ENCODE measurements around the gene FUCA2.

FUCA2 gene

DNA sequence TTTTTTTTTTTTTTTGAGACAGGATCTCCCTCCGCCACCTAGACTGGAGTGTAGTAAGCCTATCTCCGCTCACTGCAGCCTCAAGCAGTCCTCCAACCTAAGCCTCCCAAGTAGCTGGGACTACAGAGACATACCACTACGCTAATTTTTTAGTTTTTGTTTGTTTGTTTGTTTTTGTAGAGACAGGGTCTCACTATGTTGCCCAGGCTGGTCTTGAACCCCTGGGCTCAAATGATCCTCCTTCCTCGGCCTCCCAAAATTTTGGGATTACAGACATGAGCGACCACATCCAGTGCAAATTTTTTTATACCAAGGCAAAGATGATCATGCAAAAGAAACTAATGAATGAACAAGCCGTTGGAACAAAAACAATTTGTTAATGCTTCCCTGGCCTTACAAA, 5.3 kb downstream of the FUCA2 start:
- Histone ChIP-seq H3K9me3 (ENCODE audit: insufficient read depth, low read depth, low read length) (no peaks in the 10 kb centered on the region), H2BK5ac (ENCODE audit: low read depth, low read length, poor library complexity) (no peak overlapping the region), H4K91ac (ENCODE audit: low read depth, low read length) (no peak overlapping the region), H2AK5ac (ENCODE audit: low read length) (no peak overlapping the region), H3K4ac (ENCODE audit: low read depth, low read length) (no peak overlapping the region), H3K79me1 (ENCODE audit: low read length) (peaks cover 2% of the 10 kb centered on the region), H3K27ac (ENCODE audit: low read depth, low read length) (no peak overlapping the region), H3K79me2 (ENCODE audit: control insufficient read depth, insufficient read depth, low read length, poor library complexity) (peaks cover 2% of the 10 kb centered on the region), H2BK12ac (ENCODE audit: low read length) (no peak overlapping the region), H3K36me3 (ENCODE audit: control insufficient read depth in 1 of 2, insufficient read depth in 2 of 2, low read length in 2 of 2) (peaks cover 0 to 10% of the 10 kb centered on the region in 2 experiments), H3K4me1 (ENCODE audit: control insufficient read depth in 1 of 2, insufficient read depth in 2 of 2, low read length in 2 of 2) (peaks cover 4 to 5% of the 10 kb centered on the region in 2 experiments), H2BK120ac (ENCODE audit: insufficient read depth, low read length, poor library complexity) (no peak overlapping the region), H4K8ac (ENCODE audit: low read depth, low read length) (no peak overlapping the region), H3K4me2 (ENCODE audit: low read length) (no peak overlapping the region), H3K9ac (ENCODE audit: low read length) (no peak overlapping the region), H2AFZ (ENCODE audit: insufficient read depth, low read length, poor library complexity) (no peak overlapping the region), H3K14ac (ENCODE audit: low read length) (no peak overlapping the region), H3K27me3 (ENCODE audit: insufficient read depth, low read length) (no peaks in the 10 kb centered on the region), H3K18ac (ENCODE audit: low read length) (no peak overlapping the region), H4K12ac (ENCODE audit: low read depth, low read length) (no peak overlapping the region), H3K4me3 (ENCODE audit: low read depth, low read length) (no peak overlapping the region), H3K23ac (ENCODE audit: low read length) (no peak overlapping the region)
- WGBS (ENCODE audit: extremely low coverage, insufficient coverage, insufficient read length) = no CpG with 5 or more reads among the region's 6 CpGs
- no peak for DNase-seq

DNA sequence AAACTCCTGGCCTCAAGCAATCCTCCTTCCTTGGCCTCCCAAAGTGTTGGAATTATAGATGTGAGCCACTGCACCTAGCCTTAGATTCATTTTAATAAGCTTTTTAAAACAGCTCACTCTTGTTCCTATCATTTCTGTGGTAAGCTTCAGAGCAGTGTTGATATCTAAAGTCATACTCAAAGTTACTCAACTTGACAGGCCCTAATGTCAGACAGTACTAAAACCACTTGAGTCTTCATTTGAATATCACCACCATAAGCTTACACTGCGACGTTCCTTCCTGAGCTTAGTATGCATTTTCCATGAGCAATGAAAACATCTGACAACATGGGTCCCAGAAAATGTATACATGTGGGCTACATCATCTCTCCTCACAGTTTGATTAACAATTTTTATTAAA, 6.0 kb downstream of the FUCA2 start:
- no CpG with 5 or more reads among the region's 2 CpGs for WGBS (ENCODE audit: extremely low coverage, insufficient coverage, insufficient read length)
- no peak overlapping the region for H3K4ac ChIP-seq (ENCODE audit: low read depth, low read length)

DNA sequence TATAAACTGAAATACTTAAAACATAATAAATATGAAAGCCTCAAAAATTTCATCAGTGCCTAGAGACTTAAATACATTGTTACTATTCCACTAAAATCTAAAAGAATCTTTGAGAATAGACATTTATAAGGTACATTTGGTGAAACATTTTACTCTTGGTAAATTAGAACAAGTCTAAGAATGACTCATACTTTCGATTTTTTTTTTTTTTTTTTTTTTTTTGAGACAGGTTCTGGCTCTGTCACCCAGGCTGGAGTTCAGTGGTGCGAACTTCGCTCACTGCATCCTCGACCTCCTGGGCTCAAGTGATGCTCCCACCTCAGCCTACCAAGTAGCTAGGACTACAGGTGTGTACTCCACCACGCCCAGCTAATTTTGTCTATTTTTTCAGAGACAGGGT, 6.4 kb downstream of the FUCA2 start:
- no peak overlapping the region for H2BK12ac ChIP-seq (ENCODE audit: low read length)
- no peaks in the 10 kb centered on the region for H3K79me2 ChIP-seq (ENCODE audit: control insufficient read depth, insufficient read depth, low read length, poor library complexity)
- no peak overlapping the region for H4K12ac ChIP-seq (ENCODE audit: low read depth, low read length)
- no peak overlapping the region for H3K9ac ChIP-seq (ENCODE audit: low read length)
- H4K8ac ChIP-seq (ENCODE audit: low read depth, low read length) = no peak overlapping the region
- no peak overlapping the region for H3K23ac ChIP-seq (ENCODE audit: low read length)
- H2BK120ac ChIP-seq (ENCODE audit: insufficient read depth, low read length, poor library complexity) = no peak overlapping the region
- no peak overlapping the region for H2AK5ac ChIP-seq (ENCODE audit: low read length)
- no peak overlapping the region for H4K91ac ChIP-seq (ENCODE audit: low read depth, low read length)
- no peak overlapping the region for H3K18ac ChIP-seq (ENCODE audit: low read length)
- H3K36me3 ChIP-seq (ENCODE audit: control insufficient read depth in 1 of 2, insufficient read depth in 2 of 2, low read length in 2 of 2) = peaks cover 0 to 13% of the 10 kb centered on the region in 2 experiments
- no peaks in the 10 kb centered on the region for H3K4me1 ChIP-seq (ENCODE audit: control insufficient read depth in 1 of 2, insufficient read depth in 2 of 2, low read length in 2 of 2)
- no peak overlapping the region for H3K27ac ChIP-seq (ENCODE audit: low read depth, low read length)
- no peak overlapping the region for H3K4me2 ChIP-seq (ENCODE audit: low read length)
- no peaks in the 10 kb centered on the region for H3K9me3 ChIP-seq (ENCODE audit: insufficient read depth, low read depth, low read length)
- H3K27me3 ChIP-seq (ENCODE audit: insufficient read depth, low read length) = no peaks in the 10 kb centered on the region
- WGBS (ENCODE audit: extremely low coverage, insufficient coverage, insufficient read length) = no CpG with 5 or more reads among the region's 5 CpGs
- H3K79me1 ChIP-seq (ENCODE audit: low read length) = no peaks in the 10 kb centered on the region
- H2BK5ac ChIP-seq (ENCODE audit: low read depth, low read length, poor library complexity) = no peak overlapping the region
- DNase-seq = no peak
- H3K4ac ChIP-seq (ENCODE audit: low read depth, low read length) = no peak overlapping the region
- H2AFZ ChIP-seq (ENCODE audit: insufficient read depth, low read length, poor library complexity) = no peak overlapping the region
- no peak overlapping the region for H3K14ac ChIP-seq (ENCODE audit: low read length)
- no peak overlapping the region for H3K4me3 ChIP-seq (ENCODE audit: low read depth, low read length)

More for the DNA sequence above, 6.0 kb downstream of the FUCA2 start:
- Histone ChIP-seq H2AFZ (ENCODE audit: insufficient read depth, low read length, poor library complexity) (no peak overlapping the region), H2BK12ac (ENCODE audit: low read length) (no peak overlapping the region), H4K12ac (ENCODE audit: low read depth, low read length) (no peak overlapping the region), H3K18ac (ENCODE audit: low read length) (no peak overlapping the region), H2AK5ac (ENCODE audit: low read length) (no peak overlapping the region), H3K9ac (ENCODE audit: low read length) (no peak overlapping the region), H3K14ac (ENCODE audit: low read length) (no peak overlapping the region), H3K79me2 (ENCODE audit: control insufficient read depth, insufficient read depth, low read length, poor library complexity) (no peaks in the 10 kb centered on the region), H3K4me1 (ENCODE audit: control insufficient read depth in 1 of 2, insufficient read depth in 2 of 2, low read length in 2 of 2) (no peaks in the 10 kb centered on the region), H3K4me3 (ENCODE audit: low read depth, low read length) (no peak overlapping the region), H2BK120ac (ENCODE audit: insufficient read depth, low read length, poor library complexity) (no peak overlapping the region), H4K91ac (ENCODE audit: low read depth, low read length) (no peak overlapping the region), H2BK5ac (ENCODE audit: low read depth, low read length, poor library complexity) (no peak overlapping the region), H3K36me3 (ENCODE audit: control insufficient read depth in 1 of 2, insufficient read depth in 2 of 2, low read length in 2 of 2) (peaks cover 0 to 11% of the 10 kb centered on the region in 2 experiments), H4K8ac (ENCODE audit: low read depth, low read length) (no peak overlapping the region), H3K4me2 (ENCODE audit: low read length) (no peak overlapping the region), H3K23ac (ENCODE audit: low read length) (no peak overlapping the region), H3K79me1 (ENCODE audit: low read length) (no peaks in the 10 kb centered on the region), H3K27me3 (ENCODE audit: insufficient read depth, low read length) (no peaks in the 10 kb centered on the region), H3K9me3 (ENCODE audit: insufficient read depth, low read depth, low read length) (no peaks in the 10 kb centered on the region), H3K27ac (ENCODE audit: low read depth, low read length) (no peak overlapping the region)
- DNase-seq = no peak

DNA sequence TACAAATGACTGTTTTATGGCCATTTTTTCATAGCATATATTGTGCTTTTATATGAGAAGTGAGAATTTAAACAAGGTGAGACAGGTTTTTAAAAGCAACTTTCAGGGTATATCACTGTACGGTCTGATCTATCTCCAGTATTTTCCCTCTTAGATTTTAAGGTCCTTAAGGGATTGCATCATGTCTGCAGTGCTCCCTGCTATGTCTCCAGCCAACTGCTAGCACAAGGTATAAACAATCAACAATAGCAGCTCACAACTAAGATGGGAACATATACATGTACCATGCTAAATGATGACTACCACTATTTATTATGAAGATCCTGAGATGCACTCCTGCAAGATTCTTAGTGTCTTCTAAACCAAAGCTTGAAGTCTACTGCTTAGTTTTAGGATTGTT, 7.2 kb downstream of the FUCA2 start:
- H3K79me2 ChIP-seq (ENCODE audit: control insufficient read depth, insufficient read depth, low read length, poor library complexity) = no peaks in the 10 kb centered on the region
- H4K8ac ChIP-seq (ENCODE audit: low read depth, low read length) = no peak overlapping the region
- H3K36me3 ChIP-seq (ENCODE audit: control insufficient read depth in 1 of 2, insufficient read depth in 2 of 2, low read length in 2 of 2) = peaks cover 0 to 13% of the 10 kb centered on the region in 2 experiments
- no peak overlapping the region for H3K14ac ChIP-seq (ENCODE audit: low read length)
- H3K4me1 ChIP-seq (ENCODE audit: control insufficient read depth in 1 of 2, insufficient read depth in 2 of 2, low read length in 2 of 2) = no peaks in the 10 kb centered on the region
- H3K9me3 ChIP-seq (ENCODE audit: insufficient read depth, low read depth, low read length) = no peaks in the 10 kb centered on the region
- no peak overlapping the region for H3K18ac ChIP-seq (ENCODE audit: low read length)
- H3K4me2 ChIP-seq (ENCODE audit: low read length) = no peak overlapping the region
- H2BK5ac ChIP-seq (ENCODE audit: low read depth, low read length, poor library complexity) = no peak overlapping the region
- no peak overlapping the region for H3K9ac ChIP-seq (ENCODE audit: low read length)
- no peak overlapping the region for H2BK12ac ChIP-seq (ENCODE audit: low read length)
- H3K23ac ChIP-seq (ENCODE audit: low read length) = no peak overlapping the region
- no CpG with 5 or more reads among the region's 1 CpG for WGBS (ENCODE audit: extremely low coverage, insufficient coverage, insufficient read length)
- H2AFZ ChIP-seq (ENCODE audit: insufficient read depth, low read length, poor library complexity) = no peak overlapping the region
- no peaks in the 10 kb centered on the region for H3K27me3 ChIP-seq (ENCODE audit: insufficient read depth, low read length)
- DNase-seq = no peak
- no peak overlapping the region for H3K4ac ChIP-seq (ENCODE audit: low read depth, low read length)
- H2AK5ac ChIP-seq (ENCODE audit: low read length) = no peak overlapping the region
- no peak overlapping the region for H3K27ac ChIP-seq (ENCODE audit: low read depth, low read length)
- H2BK120ac ChIP-seq (ENCODE audit: insufficient read depth, low read length, poor library complexity) = no peak overlapping the region
- no peak overlapping the region for H4K12ac ChIP-seq (ENCODE audit: low read depth, low read length)
- no peaks in the 10 kb centered on the region for H3K79me1 ChIP-seq (ENCODE audit: low read length)
- H3K4me3 ChIP-seq (ENCODE audit: low read depth, low read length) = no peak overlapping the region
- H4K91ac ChIP-seq (ENCODE audit: low read depth, low read length) = no peak overlapping the region

Data from trophoblast cell (in vitro differentiated cells and primary cell).